Caco-2 (cell line): Measurements from ENCODE around the gene ATP5ME. TPM values are rescaled to one million over a fixed set of nuclear protein-coding genes. Genes with fewer than 3 reads are reported as not detected.

ENCODE experiments used
- BruUV-seq: library from RNA; stranded (reverse); fragments of 400-500 nt; replicated peaks from 2 replicates; lab custom pipeline; 2021; lab: Mats Ljungman, UMichigan
- CTCF ChIA-PET: fragments of 300-600 bp; sonication (Branson Sonifier 250); formaldehyde crosslinking; loops from one replicate; lab custom pipeline; 2022; ENCODE audit warnings: antibody characterized with exemption; lab: Charles Lee
- POLR2A ChIA-PET: fragments of 300-600 bp; sonication (Branson Sonifier 250); formaldehyde crosslinking; loops from one replicate; lab custom pipeline; 2022; ENCODE audit warnings: antibody characterized with exemption; lab: Charles Lee
- DNase-seq, 2 experiments: peaks; one replicate each; pipeline versions ENCODE4 v3.0.0 to v3.0.0-alpha.2; 2020 to 2022
- H3K27me3 ChIP-seq: replicated peaks from 2 replicates; pipeline ENCODE4 v1.6.0; 2011; ENCODE audit warnings: low read length; ENCODE audit not compliant: control insufficient read depth, insufficient read depth
- H3K36me3 ChIP-seq: 2 replicates; pipeline ENCODE4 v1.5.1; 2011; ENCODE audit warnings: low read length; ENCODE audit not compliant: control insufficient read depth, insufficient read depth
- H3K4me1 ChIP-seq: fragments of 250-450 bp; sonication (Bioruptor Pico); 2 replicates; pipeline ENCODE4 v1.5.1; 2020; ENCODE audit warnings: mild to moderate bottlenecking
- H3K4me3 ChIP-seq: 2 replicates; pipeline ENCODE4 v1.5.1; 2011; ENCODE audit warnings: low read depth, mild to moderate bottlenecking, control low read depth, low read length
- H3K9me3 ChIP-seq: fragments of 250-450 bp; sonication (Bioruptor Pico); 2 replicates; pipeline ENCODE4 v1.5.1; 2020; ENCODE audit warnings: mild to moderate bottlenecking, moderate library complexity
- H3K27ac Mint-ChIP-seq: one replicate; pipeline ENCODE4 v1.8.0; 2022; ENCODE audit warnings: mixed read lengths; ENCODE audit not compliant: unreplicated experiment
- H3K27me3 Mint-ChIP-seq: one replicate; pipeline ENCODE4 v1.8.0; 2022; ENCODE audit warnings: mixed read lengths; ENCODE audit not compliant: insufficient read depth, unreplicated experiment
- H3K36me3 Mint-ChIP-seq: one replicate; pipeline ENCODE4 v1.8.0; 2022; ENCODE audit warnings: mild to moderate bottlenecking, mixed read lengths; ENCODE audit not compliant: insufficient read depth, unreplicated experiment
- H3K4me1 Mint-ChIP-seq: one replicate; pipeline ENCODE4 v1.8.0; 2022; ENCODE audit warnings: low read depth, mixed read lengths; ENCODE audit not compliant: unreplicated experiment
- H3K4me3 Mint-ChIP-seq: one replicate; pipeline ENCODE4 v1.8.0; 2022; ENCODE audit warnings: mild to moderate bottlenecking, moderate library complexity, mixed read lengths; ENCODE audit not compliant: unreplicated experiment
- H3K9me3 Mint-ChIP-seq: one replicate; pipeline ENCODE4 v1.8.0; 2022; ENCODE audit warnings: mixed read lengths; ENCODE audit not compliant: unreplicated experiment
- intact Hi-C: fragments of 100-400 bp; cut with micrococcal nuclease; formaldehyde crosslinking; loops from one replicate; pipeline ENCODE4 v1.10.0; 2022; ENCODE audit not compliant: unreplicated experiment
- total RNA-seq: library from RNA; stranded (reverse); gene quantifications from 2 replicates; pipeline ENCODE4 v1.2.3, GENCODE V29; 2022
- TF ChIP-seq, protein P1 (sequence below), 2 experiments: fragments of 200-600 bp in 1 of 2; IDR thresholded peaks; 1 replicate in 1 of 2; 2 replicates in 1 of 2; pipeline versions ENCODE4 v1.5.1 to v1.8.0; 2011 to 2022; ENCODE audit warnings: antibody characterized with exemption in 1 of 2, control low read depth in 1 of 2, inconsistent platforms in 1 of 2, low read depth in 1 of 2, low read length in 1 of 2, mild to moderate bottlenecking in 1 of 2, moderate library complexity in 1 of 2; ENCODE audit not compliant: insufficient read depth in 1 of 2, severe bottlenecking in 1 of 2, unreplicated experiment in 1 of 2

The ATP5ME gene
- total RNA-seq, 1 experiment from 2014 or later: 244 TPM

DNA sequence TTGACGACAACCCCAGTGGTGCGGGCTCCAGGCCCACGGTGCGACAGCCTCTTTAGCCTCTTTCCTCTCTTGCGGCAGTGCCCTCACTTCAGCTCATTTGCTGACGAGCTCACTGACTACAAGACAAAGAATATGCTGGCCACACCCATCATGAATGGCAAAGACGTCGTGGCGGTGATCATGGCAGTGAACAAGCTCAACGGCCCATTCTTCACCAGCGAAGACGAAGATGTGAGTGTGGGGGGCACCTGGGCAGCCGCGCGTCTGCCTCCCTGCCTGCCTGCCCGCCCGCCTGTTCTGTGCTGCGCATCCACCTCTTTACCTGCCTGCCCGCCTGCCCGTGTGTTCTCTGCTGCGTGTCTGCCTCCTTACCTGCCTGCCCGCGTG is 39.5 kb downstream of the ATP5ME start:
- CTCF ChIA-PET: no interaction called here
- no peaks in the 10 kb centered on the region for H3K9me3 ChIP-seq
- H3K9me3 Mint-ChIP-seq: peaks cover 14% of the 10 kb centered on the region
- TF ChIP-seq, protein P1, sequence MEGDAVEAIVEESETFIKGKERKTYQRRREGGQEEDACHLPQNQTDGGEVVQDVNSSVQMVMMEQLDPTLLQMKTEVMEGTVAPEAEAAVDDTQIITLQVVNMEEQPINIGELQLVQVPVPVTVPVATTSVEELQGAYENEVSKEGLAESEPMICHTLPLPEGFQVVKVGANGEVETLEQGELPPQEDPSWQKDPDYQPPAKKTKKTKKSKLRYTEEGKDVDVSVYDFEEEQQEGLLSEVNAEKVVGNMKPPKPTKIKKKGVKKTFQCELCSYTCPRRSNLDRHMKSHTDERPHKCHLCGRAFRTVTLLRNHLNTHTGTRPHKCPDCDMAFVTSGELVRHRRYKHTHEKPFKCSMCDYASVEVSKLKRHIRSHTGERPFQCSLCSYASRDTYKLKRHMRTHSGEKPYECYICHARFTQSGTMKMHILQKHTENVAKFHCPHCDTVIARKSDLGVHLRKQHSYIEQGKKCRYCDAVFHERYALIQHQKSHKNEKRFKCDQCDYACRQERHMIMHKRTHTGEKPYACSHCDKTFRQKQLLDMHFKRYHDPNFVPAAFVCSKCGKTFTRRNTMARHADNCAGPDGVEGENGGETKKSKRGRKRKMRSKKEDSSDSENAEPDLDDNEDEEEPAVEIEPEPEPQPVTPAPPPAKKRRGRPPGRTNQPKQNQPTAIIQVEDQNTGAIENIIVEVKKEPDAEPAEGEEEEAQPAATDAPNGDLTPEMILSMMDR (IDR thresholded peaks at IDR 0.05; ENCODE audit: insufficient read depth in 1 of 2, low read depth in 1 of 2, low read length in 1 of 2, severe bottlenecking in 1 of 2, unreplicated experiment in 1 of 2): no peak
- intact Hi-C loops: no loop called here
- peak in 1 of 2 experiments; percentile 15 for DNase-seq
- H3K27me3 Mint-ChIP-seq: no peaks in the 10 kb centered on the region
- no peaks in the 10 kb centered on the region for H3K27me3 ChIP-seq
- no peaks in the 10 kb centered on the region for H3K4me1 ChIP-seq
- no peaks in the 10 kb centered on the region for H3K4me1 Mint-ChIP-seq
- H3K4me3 ChIP-seq: no peak overlapping the region
- POLR2A ChIA-PET: no interaction called here
- no peaks in the 10 kb centered on the region for H3K36me3 Mint-ChIP-seq
- H3K4me3 Mint-ChIP-seq: no peak overlapping the region
- no TSS peak for BruUV-seq
- no peak overlapping the region for H3K27ac Mint-ChIP-seq
- no peaks in the 10 kb centered on the region for H3K36me3 ChIP-seq

DNA sequence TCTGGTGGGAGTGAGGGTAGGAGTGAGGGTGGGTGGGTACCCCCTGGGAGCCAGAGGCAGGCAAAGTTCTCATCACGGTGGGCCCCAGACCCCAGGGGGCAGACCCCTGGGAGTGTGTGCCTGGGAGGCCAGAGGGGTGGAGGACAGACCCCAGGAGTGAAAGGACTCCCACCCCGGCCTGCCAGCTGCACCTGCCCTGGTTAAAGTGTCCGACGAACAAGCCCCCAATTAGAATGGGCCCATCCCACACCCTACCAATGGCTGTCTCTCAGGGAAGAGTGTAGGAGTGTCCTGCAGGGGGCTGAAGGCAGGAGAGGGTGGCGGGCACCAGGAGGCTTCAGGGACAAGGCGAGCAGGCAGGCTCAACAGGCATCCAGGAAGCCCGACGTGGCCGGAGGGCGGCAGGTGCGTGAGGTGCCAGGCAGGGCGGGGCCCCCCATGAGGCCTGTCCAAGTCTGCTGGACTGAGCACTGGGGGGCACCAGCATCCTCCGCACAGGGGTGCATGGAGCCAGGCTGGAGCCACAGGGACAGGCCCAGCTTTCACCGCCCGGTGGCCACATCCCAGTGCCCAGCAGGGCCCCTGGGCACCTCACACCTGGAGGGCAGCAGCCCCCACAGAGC is 40.0 kb downstream of the ATP5ME start:
- TF ChIP-seq, protein P1 (IDR thresholded peaks at IDR 0.05; ENCODE audit: insufficient read depth in 1 of 2, low read depth in 1 of 2, low read length in 1 of 2, severe bottlenecking in 1 of 2, unreplicated experiment in 1 of 2): no peak
- POLR2A ChIA-PET: no interaction called here
- H3K36me3 Mint-ChIP-seq: no peaks in the 10 kb centered on the region
- no TSS peak for BruUV-seq
- Histone ChIP-seq H3K27me3 (no peaks in the 10 kb centered on the region), H3K9me3 (no peaks in the 10 kb centered on the region), H3K4me3 (no peak overlapping the region), H3K4me1 (no peaks in the 10 kb centered on the region), H3K36me3 (no peaks in the 10 kb centered on the region)
- no peaks in the 10 kb centered on the region for H3K27me3 Mint-ChIP-seq
- peak in 1 of 2 experiments; percentile 25 for DNase-seq
- CTCF ChIA-PET: no interaction called here
- no peak overlapping the region for H3K27ac Mint-ChIP-seq
- peaks cover 14% of the 10 kb centered on the region for H3K9me3 Mint-ChIP-seq
- H3K4me3 Mint-ChIP-seq: no peak overlapping the region
- intact Hi-C loops: no loop called here
- no peaks in the 10 kb centered on the region for H3K4me1 Mint-ChIP-seq

DNA sequence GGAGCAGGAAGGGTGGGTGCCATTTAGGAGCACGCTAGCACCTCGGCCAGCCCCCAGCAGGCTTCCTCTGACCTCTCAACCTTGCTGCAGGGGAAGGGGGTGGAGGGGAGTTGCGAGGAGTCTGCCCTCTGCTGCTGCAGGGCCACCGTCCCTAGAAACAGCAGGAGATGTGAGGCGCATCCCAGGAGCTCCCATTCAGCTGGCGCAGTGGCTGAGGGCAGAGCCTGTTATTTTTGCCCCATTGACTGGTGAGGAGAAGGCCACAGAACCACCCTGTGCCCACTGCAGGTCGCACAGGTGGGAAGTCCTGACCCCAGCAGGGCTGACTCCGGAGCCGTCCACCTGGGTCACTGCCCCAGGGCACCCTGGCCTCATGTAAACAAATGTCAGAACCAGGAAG is 40.7 kb downstream of the ATP5ME start:
- Mint-ChIP-seq H3K36me3 (no peaks in the 10 kb centered on the region), H3K27me3 (no peaks in the 10 kb centered on the region), H3K27ac (no peak overlapping the region), H3K4me1 (no peaks in the 10 kb centered on the region), H3K4me3 (no peak overlapping the region), H3K9me3 (peaks cover 14% of the 10 kb centered on the region)
- POLR2A ChIA-PET: no interaction called here
- Histone ChIP-seq H3K4me3 (no peak overlapping the region), H3K27me3 (no peaks in the 10 kb centered on the region), H3K36me3 (no peaks in the 10 kb centered on the region), H3K9me3 (no peaks in the 10 kb centered on the region), H3K4me1 (no peaks in the 10 kb centered on the region)
- TF ChIP-seq, protein P1 (IDR thresholded peaks at IDR 0.05; ENCODE audit: insufficient read depth in 1 of 2, low read depth in 1 of 2, low read length in 1 of 2, severe bottlenecking in 1 of 2, unreplicated experiment in 1 of 2): no peak
- CTCF ChIA-PET: no interaction called here
- DNase-seq: no peak
- intact Hi-C loops: no loop called here
- BruUV-seq: no TSS peak
